ENCODE results near the gene FBXL17.

GRCh38 chr5:107926121-107926520, 455.8 kb downstream of the FBXL17 start:
- TF ChIP-seq POLR2A (IDR thresholded peaks at IDR 0.05) (no peak), CTCF (IDR thresholded peaks at IDR 0.05) (no peak)
